Measurements from ENCODE around the gene GTF2A1L.
A peak's percentile ranks its signal among the peaks of the same experiment; 100 is the strongest.

The GTF2A1L gene

GRCh38 chr2:48583961-48584360, 33.7 kb upstream of the GTF2A1L start:
- FAIRE-seq (no peak), DNase-seq (ENCODE audit: insufficient read length, low spot score) (no peak)
- TF ChIP-seq CTCF (IDR thresholded peaks at IDR 0.05; ENCODE audit: insufficient read depth, missing control alignments): no peak

- DNase-seq (ENCODE audit: insufficient read length, low spot score) (no peak), FAIRE-seq (no peak)
- TF ChIP-seq CTCF (IDR thresholded peaks at IDR 0.05; ENCODE audit: insufficient read depth, missing control alignments): no peak
These were observed 33.1 kb upstream of the GTF2A1L start for GRCh38 chr2:48584551-48584950.

- FAIRE-seq (no peak), DNase-seq (ENCODE audit: insufficient read length, low spot score) (no peak)
- TF ChIP-seq CTCF (IDR thresholded peaks at IDR 0.05; ENCODE audit: insufficient read depth, missing control alignments): no peak
These were observed 31.2 kb upstream of the GTF2A1L start for GRCh38 chr2:48586433-48586832.

GRCh38 chr2:48587560-48587959, 30.1 kb upstream of the GTF2A1L start:
- DNase-seq (ENCODE audit: insufficient read length, low spot score): no peak
- TF ChIP-seq CTCF (IDR thresholded peaks at IDR 0.05; ENCODE audit: insufficient read depth, missing control alignments): no peak
- no peak for FAIRE-seq

- TF ChIP-seq CTCF (IDR thresholded peaks at IDR 0.05; ENCODE audit: insufficient read depth, missing control alignments): no peak
- FAIRE-seq: no peak
These were observed 29.7 kb upstream of the GTF2A1L start for GRCh38 chr2:48587961-48588360.

GRCh38 chr2:48588745-48589144, 28.9 kb upstream of the GTF2A1L start:
- no peak for FAIRE-seq
- no peak for DNase-seq (ENCODE audit: insufficient read length, low spot score)
- no peak for TF ChIP-seq CTCF (IDR thresholded peaks at IDR 0.05; ENCODE audit: insufficient read depth, missing control alignments)

More at GRCh38 chr2:48587961-48588360, 29.7 kb upstream of the GTF2A1L start:
- DNase-seq (ENCODE audit: insufficient read length, low spot score): no peak

- no peak for DNase-seq (ENCODE audit: insufficient read length, low spot score)
- TF ChIP-seq CTCF (IDR thresholded peaks at IDR 0.05; ENCODE audit: insufficient read depth, missing control alignments): peak; percentile 89
- FAIRE-seq: peak; percentile 11
These were observed 28.4 kb upstream of the GTF2A1L start for GRCh38 chr2:48589170-48589767.

Data from D721Med (cell line).